GM12878 (cell line): ENCODE data around the gene GSTM4. TPM values are rescaled to one million over a fixed set of nuclear protein-coding genes. Genes with fewer than 3 reads are reported as not detected.

Experiments used
- BRCA1 ChIP-seq: IDR thresholded peaks from 2 replicates; pipeline ENCODE4 v1.6.1; 2011; ENCODE audit warnings: low read depth, low read length, improper control_type of control experiment
- HDAC2 ChIP-seq: fragments of 200-600 bp; sonication (generic); IDR thresholded peaks from 2 replicates; pipeline ENCODE4 v1.6.1; 2017
- HDAC6 ChIP-seq: fragments of 200-600 bp; sonication (generic); IDR thresholded peaks from one replicate; pipeline ENCODE4 v1.8.0; 2017; ENCODE audit warnings: antibody characterized with exemption; ENCODE audit not compliant: unreplicated experiment
- NFYB ChIP-seq: IDR thresholded peaks from 2 replicates; pipeline ENCODE4 v1.6.1; 2011; ENCODE audit warnings: low read depth, mild to moderate bottlenecking, low read length, improper control_type of control experiment, moderate library complexity; ENCODE audit not compliant: insufficient read depth
- SMAD5 ChIP-seq: IDR thresholded peaks from 2 replicates; pipeline ENCODE4 v1.6.1; 2016; ENCODE audit warnings: antibody characterized with exemption, low read depth
- SMARCA5 ChIP-seq: fragments of 450-650 bp; IDR thresholded peaks from 2 replicates; pipeline ENCODE4 v1.6.1; 2017; ENCODE audit warnings: mild to moderate bottlenecking
- SREBF2 ChIP-seq: IDR thresholded peaks from 2 replicates; pipeline ENCODE4 v1.6.1; 2012; ENCODE audit warnings: mild to moderate bottlenecking, low read length
- SUPT20H ChIP-seq: IDR thresholded peaks from 2 replicates; pipeline ENCODE4 v1.6.1; 2011; ENCODE audit warnings: low read depth, mild to moderate bottlenecking, low read length, moderate library complexity, borderline replicate concordance; ENCODE audit not compliant: control insufficient read depth
- TAF1 ChIP-seq: IDR thresholded peaks from 2 replicates; pipeline ENCODE4 v1.6.1; 2011; ENCODE audit warnings: mild to moderate bottlenecking, low read depth, low read length, borderline replicate concordance
- YBX1 ChIP-seq: fragments of 450-650 bp; IDR thresholded peaks from 2 replicates; pipeline ENCODE4 v1.6.1; 2016; ENCODE audit warnings: antibody characterized with exemption
- polyA plus RNA-seq, 11 experiments: library from polyadenylated mRNA; depleted of rRNA in 4 of 11; unstranded in 6 of 11; stranded (reverse) in 5 of 11; fragments of >200 nt; fragmentation: Nextera tagmentation in 4 of 11; fragmentation: Illumina TruSeq in 1 of 11; extraction: Ambion mirVana in 4 of 11; extraction: Trizol in 1 of 11; gene quantifications; 1 replicate in 1 of 11; 2 replicates in 10 of 11; pipeline versions ENCODE4 v1.2.1 to v1.2.3, GENCODE V29; 2011 to 2016; ENCODE audit warnings: inconsistent platforms in 2 of 11, missing spikeins in 2 of 11, low read depth in 1 of 11
- total RNA-seq, 4 experiments: library from RNA; depleted of rRNA in 3 of 4; stranded (reverse); fragments of >200 nt in 3 of 4; fragmentation: Illumina TruSeq in 1 of 4; extraction: Trizol in 1 of 4; gene quantifications; 2 replicates each; pipeline versions ENCODE4 v1.2.1 to v1.2.3, GENCODE V29; 2013 to 2021
- TF ChIP-seq, protein P1 (sequence below): fragments of 150-350 bp; IDR thresholded peaks from 2 replicates; pipeline ENCODE4 v1.6.1; 2014; ENCODE audit warnings: mild to moderate bottlenecking, low read depth, low read length
- TF ChIP-seq, protein P2 (sequence below): IDR thresholded peaks from 2 replicates; pipeline ENCODE4 v1.6.1; 2011; ENCODE audit warnings: low read depth, mild to moderate bottlenecking, low read length, moderate library complexity, borderline replicate concordance; ENCODE audit errors: extremely low read depth
- TF ChIP-seq, protein P3 (sequence below): fragments of 450-650 bp; IDR thresholded peaks from 2 replicates; pipeline ENCODE4 v1.6.1; 2016; ENCODE audit warnings: mild to moderate bottlenecking
- TF ChIP-seq, protein P4 (sequence below): fragments of 450-650 bp; IDR thresholded peaks from 2 replicates; pipeline ENCODE4 v1.6.1; 2017; ENCODE audit warnings: borderline replicate concordance
- TF ChIP-seq, protein P5 (sequence below): fragments of 450-650 bp; IDR thresholded peaks from 2 replicates; pipeline ENCODE4 v1.6.1; 2017; ENCODE audit warnings: mild to moderate bottlenecking, moderate library complexity
- TF ChIP-seq, protein P6 (sequence below): fragments of 450-650 bp; IDR thresholded peaks from 2 replicates; pipeline ENCODE4 v1.6.1; 2014; ENCODE audit warnings: mild to moderate bottlenecking

GSTM4 gene
- total and polyA plus RNA-seq, 10 of the 15 experiments (the other 5 are each of a cell fraction or from before 2014, with no cell fraction given) = 14.3 to 37.2 (median 23.0) TPM

DNA sequence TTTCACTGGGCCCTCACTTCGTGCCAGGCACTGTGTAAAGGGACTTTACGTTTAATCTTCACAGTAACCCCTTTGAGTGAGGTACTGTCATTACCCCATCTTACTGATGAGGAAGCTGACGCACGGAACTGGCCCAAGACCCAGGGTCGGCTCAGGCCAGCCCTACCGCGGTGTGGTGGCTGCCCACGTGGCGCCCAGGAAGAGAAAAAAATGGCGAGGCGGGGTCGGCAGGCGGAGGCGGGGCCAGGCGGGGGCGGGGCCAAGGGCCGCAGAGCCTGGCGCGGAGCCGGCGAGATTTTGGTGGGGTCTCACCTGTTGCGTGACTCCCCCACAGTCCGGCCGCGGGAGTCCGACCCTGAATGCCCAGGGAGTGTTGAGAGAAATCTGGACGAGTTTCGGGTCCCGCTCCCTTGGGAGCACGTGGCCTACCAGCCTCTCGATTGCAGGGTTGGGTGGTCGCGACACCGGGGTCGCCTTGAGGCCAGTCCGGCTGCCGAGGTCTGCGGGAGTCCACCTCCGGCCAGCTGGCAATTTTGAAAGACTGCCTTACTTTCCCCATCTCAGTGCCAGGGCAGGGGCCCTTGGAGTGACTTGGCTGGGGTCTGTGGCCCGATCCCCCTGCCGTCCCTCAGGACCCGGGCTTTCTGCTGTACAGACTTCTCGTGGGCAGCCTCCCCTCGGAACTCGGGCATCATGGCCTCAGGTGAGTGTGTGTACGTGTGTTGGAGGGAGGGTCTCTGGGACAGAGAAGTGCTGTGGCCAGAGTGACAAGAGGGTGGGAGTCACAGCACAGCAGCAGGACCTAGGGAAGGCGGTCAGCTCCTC is 36.1 kb upstream of the GSTM4 start, which contains the start of the genes AMPD2 and GNAT2 (continued):
- TF ChIP-seq, protein P1, sequence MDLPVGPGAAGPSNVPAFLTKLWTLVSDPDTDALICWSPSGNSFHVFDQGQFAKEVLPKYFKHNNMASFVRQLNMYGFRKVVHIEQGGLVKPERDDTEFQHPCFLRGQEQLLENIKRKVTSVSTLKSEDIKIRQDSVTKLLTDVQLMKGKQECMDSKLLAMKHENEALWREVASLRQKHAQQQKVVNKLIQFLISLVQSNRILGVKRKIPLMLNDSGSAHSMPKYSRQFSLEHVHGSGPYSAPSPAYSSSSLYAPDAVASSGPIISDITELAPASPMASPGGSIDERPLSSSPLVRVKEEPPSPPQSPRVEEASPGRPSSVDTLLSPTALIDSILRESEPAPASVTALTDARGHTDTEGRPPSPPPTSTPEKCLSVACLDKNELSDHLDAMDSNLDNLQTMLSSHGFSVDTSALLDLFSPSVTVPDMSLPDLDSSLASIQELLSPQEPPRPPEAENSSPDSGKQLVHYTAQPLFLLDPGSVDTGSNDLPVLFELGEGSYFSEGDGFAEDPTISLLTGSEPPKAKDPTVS = no peak
- TF ChIP-seq, protein P2, sequence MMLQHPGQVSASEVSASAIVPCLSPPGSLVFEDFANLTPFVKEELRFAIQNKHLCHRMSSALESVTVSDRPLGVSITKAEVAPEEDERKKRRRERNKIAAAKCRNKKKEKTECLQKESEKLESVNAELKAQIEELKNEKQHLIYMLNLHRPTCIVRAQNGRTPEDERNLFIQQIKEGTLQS = 0 out of 2 replicates have a peak, but pooled peaks have one; percentile 11
- TF ChIP-seq, protein P3, sequence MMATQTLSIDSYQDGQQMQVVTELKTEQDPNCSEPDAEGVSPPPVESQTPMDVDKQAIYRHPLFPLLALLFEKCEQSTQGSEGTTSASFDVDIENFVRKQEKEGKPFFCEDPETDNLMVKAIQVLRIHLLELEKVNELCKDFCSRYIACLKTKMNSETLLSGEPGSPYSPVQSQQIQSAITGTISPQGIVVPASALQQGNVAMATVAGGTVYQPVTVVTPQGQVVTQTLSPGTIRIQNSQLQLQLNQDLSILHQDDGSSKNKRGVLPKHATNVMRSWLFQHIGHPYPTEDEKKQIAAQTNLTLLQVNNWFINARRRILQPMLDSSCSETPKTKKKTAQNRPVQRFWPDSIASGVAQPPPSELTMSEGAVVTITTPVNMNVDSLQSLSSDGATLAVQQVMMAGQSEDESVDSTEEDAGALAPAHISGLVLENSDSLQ = peak; percentile 65
- no peak for TF ChIP-seq SMARCA5
- TF ChIP-seq BRCA1 = no peak
- TF ChIP-seq HDAC2 = no peak
- peak; percentile 84 for TF ChIP-seq SMAD5
- TF ChIP-seq, protein P4, sequence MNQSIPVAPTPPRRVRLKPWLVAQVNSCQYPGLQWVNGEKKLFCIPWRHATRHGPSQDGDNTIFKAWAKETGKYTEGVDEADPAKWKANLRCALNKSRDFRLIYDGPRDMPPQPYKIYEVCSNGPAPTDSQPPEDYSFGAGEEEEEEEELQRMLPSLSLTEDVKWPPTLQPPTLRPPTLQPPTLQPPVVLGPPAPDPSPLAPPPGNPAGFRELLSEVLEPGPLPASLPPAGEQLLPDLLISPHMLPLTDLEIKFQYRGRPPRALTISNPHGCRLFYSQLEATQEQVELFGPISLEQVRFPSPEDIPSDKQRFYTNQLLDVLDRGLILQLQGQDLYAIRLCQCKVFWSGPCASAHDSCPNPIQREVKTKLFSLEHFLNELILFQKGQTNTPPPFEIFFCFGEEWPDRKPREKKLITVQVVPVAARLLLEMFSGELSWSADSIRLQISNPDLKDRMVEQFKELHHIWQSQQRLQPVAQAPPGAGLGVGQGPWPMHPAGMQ = no peak
- TF ChIP-seq TAF1 = peak; percentile 62; the same call in 1 of the 2 replicates
- TF ChIP-seq YBX1 = no peak
- TF ChIP-seq HDAC6 = no peak
- TF ChIP-seq, protein P5, sequence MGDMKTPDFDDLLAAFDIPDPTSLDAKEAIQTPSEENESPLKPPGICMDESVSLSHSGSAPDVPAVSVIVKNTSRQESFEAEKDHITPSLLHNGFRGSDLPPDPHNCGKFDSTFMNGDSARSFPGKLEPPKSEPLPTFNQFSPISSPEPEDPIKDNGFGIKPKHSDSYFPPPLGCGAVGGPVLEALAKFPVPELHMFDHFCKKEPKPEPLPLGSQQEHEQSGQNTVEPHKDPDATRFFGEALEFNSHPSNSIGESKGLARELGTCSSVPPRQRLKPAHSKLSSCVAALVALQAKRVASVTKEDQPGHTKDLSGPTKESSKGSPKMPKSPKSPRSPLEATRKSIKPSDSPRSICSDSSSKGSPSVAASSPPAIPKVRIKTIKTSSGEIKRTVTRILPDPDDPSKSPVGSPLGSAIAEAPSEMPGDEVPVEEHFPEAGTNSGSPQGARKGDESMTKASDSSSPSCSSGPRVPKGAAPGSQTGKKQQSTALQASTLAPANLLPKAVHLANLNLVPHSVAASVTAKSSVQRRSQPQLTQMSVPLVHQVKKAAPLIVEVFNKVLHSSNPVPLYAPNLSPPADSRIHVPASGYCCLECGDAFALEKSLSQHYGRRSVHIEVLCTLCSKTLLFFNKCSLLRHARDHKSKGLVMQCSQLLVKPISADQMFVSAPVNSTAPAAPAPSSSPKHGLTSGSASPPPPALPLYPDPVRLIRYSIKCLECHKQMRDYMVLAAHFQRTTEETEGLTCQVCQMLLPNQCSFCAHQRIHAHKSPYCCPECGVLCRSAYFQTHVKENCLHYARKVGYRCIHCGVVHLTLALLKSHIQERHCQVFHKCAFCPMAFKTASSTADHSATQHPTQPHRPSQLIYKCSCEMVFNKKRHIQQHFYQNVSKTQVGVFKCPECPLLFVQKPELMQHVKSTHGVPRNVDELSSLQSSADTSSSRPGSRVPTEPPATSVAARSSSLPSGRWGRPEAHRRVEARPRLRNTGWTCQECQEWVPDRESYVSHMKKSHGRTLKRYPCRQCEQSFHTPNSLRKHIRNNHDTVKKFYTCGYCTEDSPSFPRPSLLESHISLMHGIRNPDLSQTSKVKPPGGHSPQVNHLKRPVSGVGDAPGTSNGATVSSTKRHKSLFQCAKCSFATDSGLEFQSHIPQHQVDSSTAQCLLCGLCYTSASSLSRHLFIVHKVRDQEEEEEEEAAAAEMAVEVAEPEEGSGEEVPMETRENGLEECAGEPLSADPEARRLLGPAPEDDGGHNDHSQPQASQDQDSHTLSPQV = no peak
- no peak for TF ChIP-seq NFYB
- TF ChIP-seq, protein P6, sequence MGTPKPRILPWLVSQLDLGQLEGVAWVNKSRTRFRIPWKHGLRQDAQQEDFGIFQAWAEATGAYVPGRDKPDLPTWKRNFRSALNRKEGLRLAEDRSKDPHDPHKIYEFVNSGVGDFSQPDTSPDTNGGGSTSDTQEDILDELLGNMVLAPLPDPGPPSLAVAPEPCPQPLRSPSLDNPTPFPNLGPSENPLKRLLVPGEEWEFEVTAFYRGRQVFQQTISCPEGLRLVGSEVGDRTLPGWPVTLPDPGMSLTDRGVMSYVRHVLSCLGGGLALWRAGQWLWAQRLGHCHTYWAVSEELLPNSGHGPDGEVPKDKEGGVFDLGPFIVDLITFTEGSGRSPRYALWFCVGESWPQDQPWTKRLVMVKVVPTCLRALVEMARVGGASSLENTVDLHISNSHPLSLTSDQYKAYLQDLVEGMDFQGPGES = no peak
- TF ChIP-seq SREBF2 = no peak
- no peak for TF ChIP-seq SUPT20H
